GM19240 (cell line): ENCODE results near the gene MAGOH.
"Not testable (repeated sequence)": the region's sequence is repeated elsewhere in the genome, so short reads cannot be mapped to it uniquely, and the experiment has no call there.

Source experiments
- DNase-seq: peaks from one replicate; pipeline ENCODE4 v3.0.0; 2011; ENCODE audit warnings: low spot score; ENCODE audit not compliant: insufficient read length

MAGOH gene

DNA sequence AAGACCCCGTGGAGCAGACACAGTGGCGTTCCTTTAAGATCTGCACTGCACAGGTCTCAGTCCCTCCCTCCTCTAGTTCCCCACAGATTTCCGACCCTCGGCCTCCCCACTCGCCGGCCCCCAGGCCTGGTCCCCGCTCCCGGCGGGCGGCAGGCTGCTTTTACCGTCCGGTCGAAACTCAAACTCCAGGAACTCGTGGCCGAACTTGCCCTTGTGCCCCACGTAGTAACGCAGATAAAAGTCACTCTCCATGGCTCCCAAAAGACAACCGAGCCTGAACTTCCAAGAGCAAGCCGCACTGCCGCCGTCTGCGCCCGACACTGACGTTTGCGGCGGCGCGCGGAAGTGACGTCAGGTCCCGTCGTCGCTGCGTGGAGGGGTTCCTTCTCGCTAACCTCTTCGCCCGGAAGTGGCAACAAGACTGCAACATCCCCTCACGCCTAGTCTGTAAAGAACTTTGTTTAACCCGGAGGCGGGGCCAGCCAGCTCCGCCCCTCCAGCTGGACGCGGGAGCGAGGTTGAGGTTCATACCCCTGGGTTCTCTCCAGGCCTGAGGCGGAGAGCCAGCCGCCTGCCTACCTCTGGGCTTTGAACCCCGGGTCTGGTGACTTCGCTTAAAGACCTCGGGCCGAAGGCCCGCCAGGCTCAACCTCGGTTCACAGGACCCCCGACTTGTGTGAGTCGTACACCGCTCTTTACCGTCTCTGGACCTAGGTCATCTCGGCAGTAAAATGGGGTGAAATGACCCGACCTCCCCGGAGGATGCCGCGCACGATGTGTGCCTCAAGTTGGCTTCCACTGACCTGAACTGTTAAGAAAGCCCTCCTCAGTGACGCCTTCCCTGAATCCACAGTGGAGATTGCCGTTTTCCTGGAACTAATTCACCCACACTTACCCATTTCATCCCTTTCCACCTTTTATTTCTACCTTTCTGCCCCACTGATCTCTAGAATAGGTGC lies at the start of gene MAGOH:
Gene MAGOH, minus strand, starts transcription at position 322 of the 959 bp plus-strand sequence. Its CDS starts 70 bp downstream, at position 252.
- peak; percentile 89 for DNase-seq

DNA sequence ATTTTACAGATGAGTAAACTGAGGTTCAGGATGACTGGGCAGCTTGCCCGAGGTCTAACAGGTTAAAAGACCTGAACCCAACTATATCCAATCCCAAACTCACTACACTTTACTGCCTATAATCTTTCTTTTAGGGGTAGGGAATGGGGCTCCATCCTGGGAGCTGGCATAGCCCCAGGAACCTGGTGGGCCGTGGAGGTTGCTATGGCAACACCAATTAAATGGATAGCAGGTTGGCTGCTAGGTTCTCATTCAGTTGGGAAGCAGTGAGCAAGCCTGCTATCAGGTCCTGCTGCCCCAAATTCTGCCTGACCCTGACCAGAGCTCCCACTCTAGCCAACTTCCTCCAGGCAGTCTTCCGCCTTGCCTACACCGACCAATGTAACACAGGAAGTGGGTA lies 48.6 kb upstream of the MAGOH start:
- no peak for DNase-seq

DNA sequence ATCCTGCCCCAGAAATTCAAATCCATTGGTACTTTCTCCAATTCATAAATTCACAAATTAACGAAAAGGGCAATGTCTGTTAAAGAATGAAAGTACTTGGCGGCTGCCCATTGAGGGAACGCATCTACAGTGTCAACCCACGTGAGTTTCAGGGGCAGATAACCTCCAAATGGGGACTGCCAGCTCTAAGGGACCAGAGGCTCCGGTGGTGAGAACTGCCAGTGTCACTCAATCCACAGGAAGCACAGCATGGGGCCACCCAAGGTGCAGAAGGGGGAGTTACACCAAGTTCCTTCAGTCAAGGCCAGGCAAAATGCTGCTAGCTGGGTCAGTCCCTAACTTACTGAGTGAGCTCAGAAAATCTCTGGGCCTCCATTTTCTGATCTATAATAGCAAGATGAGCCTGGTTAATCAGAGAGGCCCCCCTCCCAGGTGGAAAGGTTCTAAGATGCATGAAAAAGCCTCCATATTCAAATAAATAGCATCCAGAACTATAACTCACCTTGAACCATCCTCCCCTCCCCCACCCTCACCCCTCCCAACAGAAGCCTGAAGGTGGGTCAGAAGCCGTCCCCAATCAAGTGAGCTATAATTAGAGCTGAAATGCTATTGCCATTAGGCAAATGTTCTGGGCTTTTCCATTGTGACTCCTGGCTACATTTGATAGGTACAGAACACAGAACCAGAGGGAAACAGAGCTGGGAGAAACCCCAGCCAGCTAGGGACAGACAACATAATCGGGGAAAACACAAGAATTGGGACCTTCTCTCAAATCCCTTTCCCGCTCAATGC lies 47.8 kb upstream of the MAGOH start:
- DNase-seq, result no peak

DNA sequence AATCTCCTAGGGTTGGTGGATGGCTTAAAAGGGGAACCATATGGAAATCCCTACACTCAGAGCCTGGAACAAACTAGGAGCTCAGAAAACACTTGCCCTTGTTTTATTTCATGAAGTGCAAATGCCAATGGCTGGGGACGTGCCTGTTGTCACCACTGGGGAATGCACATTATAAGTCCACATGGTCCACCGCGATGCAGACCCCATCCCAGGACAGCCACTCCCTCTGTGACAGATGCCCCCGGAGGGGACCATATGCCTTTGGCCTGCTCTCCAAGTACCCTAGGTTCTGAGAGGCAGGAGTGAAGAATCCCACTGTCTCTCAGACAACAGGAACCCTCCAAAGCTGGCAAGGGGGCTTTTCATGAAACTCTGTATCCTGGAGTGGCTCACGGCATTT lies 47.2 kb upstream of the MAGOH start:
- no peak for DNase-seq

DNA sequence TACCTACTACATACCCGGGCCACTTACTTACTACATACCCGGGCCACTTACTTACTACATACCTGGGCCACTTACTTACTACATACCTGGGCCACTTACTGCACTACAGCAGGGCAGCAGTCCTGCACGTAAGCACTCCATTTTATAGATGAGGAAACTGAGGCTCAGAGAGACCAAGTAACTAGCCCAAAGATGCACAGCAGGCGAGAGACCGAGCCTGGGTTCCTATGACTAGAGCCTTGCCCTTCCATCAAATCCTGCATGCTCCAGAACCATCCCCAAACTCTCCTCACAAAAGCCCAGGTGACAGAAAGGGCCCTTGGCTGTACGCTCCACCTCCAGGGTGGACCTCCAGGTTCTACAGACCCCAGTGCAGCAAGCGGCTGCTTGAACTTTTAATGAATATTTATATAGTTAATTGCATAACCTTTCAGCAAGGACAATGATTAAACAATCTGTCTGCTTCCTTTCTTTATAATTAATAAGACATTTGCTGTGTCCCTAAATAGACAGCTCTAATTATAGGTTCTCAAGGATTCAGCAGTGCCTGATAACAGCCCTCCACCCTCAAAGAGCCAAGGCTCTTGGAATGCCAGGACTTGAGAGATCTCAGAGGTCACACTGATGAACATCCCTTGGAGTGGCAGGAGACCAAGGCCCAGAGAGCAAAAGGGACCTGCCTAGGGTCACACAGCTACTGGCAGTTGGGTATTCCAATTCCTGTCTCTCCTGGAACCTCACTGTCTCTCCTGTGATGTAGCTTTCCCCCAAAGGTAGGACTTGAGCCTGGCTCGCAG lies 46.1 kb upstream of the MAGOH start:
- no peak for DNase-seq

DNA sequence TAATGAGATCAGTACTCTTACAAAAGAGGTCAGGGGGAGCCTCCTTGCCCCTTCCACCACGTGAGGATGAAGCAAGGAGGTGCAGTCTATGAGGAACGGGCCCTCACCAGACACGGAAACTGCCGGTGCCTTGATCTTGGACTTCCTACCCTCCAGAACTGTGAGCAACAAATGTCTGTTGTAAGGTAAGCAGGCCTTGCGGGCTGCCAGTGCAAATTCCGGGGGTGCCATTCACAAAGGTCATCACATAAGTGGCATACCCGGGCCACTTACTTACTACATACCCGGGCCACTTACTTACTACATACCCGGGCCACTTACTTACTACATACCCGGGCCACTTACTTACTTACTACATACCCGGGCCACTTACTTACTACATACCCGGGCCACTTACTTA lies 44.8 kb upstream of the MAGOH start:
- DNase-seq, result not testable (repeated sequence)

DNA sequence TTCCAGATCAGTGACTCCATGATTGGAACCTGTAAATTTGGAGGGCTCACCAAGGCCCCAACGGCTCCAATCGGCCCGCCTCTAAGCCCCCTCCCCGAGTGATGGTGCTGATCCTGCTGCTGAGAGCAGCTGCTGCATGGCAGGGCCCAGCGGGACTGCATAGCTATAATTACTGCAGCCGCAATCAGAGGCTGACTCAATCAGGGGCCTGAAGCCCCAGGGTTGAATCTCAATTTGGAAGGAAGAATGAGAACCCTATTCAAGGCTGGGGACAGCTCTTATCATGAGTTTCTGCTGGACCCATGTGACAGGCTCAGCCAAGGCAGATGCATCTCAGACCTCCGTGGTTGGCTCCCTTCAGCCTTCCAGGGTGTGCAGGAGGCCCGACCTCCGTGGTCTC lies 42.8 kb upstream of the MAGOH start:
- no peak for DNase-seq

DNA sequence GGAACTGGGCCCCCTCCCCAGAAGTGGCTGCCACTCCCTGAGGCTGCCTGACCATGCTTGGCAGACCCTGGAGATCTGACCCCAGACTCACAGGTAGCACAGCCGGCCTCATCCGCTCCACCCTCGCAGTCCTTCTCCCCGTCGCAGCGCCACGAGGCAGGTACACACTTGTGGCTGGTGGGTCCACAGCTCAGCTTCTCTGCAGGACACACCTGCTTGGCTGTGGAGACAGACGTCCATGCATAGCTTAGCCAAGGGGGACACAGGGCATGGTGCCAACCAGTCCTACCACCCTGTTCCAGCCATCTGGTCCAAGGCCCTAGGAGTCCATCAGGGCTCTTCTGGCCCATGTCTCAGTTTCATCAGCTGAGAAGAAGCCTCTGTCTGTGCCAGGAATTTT lies 42.2 kb upstream of the MAGOH start:
- DNase-seq, result no peak

DNA sequence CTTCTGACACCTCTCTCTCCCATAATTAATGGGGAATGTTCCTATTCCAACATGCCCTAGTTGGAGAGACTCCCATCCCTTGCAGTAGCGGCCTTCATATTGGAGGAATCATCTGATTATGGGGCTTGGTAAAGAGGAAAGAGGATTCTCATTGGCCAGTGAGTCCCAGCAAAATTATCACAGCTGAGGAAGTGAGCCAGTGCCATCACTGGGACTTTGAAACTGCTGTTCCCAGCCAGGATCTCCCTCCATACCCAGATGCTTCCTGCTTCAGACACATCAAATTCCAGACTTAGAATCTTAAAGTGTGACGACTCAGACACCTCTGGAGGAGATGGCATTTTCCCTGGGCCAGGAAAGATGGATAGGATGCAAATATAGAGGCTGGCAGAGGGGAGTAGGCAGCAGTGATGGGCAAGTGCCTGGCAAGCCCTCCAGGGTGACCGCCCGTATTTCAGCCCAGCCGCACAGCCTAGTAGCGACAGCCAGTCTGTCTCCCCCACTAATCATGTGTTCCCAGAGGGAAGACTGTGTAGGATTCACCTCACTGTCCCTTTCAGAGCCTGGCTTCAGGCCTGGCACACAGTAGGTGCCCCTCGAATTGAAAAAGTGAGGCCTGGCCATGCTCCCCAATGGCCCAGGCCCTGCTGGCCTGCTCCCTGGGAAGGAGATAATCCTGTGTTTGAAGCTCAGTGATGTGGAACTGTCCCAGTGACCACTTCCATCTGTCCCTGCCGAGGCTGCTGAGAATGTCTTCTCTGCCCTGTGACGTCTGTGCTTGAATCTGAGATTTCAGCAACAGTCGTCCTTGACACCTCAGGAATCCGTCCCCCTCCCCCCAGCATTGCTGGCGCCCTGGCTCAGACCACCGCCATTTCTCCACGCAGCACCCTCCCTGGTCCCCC lies 41.2 kb upstream of the MAGOH start:
- no peak for DNase-seq

DNA sequence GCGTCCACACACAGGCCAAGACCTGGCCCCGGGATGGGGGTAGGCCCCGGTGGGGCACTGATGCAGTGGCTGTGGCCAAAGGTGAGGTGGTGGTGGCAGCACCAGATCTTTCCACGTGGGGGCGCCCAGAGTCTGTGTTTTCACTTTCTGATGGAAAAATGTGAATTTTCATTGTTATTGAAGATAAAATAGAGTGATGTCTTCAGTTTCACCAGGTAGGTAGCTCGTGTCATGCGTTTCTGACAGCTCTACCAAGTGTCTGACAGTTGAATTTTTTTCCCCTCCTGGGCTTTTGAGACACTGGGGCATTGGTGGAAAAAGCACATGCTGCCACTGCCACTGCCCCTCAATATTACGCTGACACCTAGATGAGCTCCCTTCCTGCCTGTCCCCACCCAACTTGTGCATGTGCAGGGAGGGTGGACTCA lies 40.0 kb upstream of the MAGOH start:
- DNase-seq, result peak; percentile 87

DNA sequence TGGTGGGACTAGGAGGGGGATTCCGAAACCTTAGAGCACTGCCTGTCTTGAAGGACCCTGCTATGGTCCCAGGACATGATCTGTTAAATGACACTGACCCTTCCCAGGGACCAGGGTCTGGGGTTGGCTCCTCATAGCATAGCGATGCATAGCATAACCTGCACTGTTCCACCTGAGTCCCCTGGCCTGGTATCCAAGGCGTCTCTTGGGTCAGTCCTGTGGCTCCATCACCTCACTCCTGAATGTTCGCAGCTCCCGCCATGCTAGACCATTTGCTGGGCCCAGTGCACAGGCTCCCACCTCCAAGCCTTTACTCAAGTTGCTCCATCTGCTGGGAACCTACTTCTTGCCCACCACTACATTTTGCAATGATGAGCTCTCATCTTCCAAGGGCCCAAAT lies 39.0 kb upstream of the MAGOH start:
- no peak for DNase-seq

DNA sequence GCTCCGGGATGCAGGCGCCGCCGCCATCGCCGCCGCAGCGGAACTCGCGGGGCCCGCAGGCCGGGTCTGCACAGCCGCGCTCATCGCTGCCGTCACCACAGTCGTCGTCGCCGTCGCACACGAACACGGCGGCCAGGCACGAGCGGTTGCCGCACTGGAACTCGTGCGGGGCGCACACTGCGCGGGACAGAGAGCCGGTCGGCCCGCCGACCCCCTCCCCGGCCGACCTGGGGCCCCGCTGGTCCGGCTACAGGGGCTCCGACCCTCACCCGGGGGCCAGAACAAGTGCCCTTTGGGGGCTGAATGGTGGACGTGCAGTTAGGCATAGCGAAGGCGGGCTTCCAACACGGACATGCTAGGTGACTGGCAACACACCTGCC lies 38.6 kb upstream of the MAGOH start:
- DNase-seq, result no peak

DNA sequence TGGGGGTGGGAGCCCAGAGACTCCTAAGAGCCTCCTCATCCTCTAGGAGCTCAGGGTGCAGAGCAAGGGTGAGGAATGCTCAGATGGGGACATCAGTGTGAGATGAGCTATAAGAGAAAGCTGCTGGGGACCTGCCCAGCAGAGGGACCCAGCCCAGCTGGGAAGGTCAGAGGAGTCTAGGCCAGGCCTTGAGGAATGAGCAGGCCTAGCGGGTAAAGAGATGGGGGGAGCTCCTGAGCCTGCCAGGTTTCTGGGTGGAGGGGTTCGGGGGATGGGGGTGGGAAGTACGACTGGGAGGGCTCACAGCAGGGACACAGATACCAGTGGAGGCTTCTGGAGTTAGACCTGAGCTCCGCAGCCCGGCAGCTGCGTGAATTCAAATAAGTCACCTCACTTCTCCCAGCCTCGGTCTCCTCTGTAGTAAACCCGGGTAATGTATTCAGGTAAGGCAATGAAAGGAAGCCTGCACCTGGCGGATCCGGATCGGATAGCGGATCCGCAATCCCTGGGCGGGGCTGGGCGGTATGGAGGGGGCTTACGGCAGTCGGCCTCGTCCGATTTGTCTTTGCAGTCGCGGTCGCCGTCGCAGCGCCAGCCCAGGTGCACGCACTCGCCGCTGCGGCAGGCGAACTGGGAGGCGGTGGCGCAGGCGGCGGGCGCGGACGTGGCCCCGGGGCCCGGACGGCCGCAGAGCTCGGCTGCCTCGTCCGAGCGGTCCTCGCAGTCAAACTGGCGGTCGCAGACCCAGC lies 38.0 kb upstream of the MAGOH start:
- no peak for DNase-seq

DNA sequence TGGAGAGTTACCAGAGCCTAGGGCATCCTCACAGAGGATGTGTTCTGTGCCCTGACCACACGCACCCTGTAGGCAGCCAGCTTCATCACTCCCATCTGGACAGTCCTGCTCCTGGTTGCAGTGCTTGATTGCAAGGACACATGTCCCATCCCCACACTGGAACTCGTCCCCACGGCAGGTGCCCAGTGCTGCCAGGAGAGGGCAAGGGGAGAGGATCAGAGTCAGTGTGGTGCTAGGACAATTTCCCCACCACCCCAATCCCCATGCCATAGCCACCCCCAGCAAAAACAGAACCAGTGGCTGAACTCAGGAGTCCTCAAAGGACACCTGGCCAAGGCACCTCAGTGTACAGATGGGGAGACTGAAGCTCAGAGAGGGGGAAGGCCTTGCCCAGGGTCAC lies 37.2 kb upstream of the MAGOH start:
- no peak for DNase-seq

DNA sequence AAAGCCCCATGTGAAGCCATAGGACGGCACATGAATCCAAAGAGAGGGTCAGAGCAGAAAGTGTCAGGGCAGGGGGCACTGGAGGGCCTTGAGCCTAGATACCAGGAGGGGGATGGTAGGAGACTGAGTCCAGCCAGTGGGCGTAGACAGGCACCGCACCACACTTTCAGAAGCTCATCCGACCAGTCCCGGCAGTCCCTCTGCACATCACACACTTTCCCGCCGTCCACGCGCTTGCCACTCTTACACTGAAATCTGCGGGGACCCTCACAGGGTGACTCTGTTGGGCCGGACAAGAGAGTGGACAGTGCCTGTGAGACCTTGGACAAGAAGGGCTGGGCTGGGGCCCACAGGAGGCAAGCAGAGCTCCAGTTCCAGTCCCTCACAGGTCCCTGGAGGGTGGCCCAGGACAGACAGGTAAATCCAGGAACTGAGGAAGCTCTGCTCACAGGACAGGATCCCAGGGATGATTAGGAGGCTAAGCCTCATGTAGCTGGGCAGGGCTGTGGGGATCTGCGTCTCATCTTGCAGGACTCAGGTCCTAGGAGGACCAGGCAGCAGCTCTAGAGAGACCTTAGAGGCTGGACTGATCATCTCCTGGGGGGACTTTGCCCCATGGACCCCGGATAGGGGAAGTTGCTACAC lies 36.3 kb upstream of the MAGOH start:
- DNase-seq, result no peak

DNA sequence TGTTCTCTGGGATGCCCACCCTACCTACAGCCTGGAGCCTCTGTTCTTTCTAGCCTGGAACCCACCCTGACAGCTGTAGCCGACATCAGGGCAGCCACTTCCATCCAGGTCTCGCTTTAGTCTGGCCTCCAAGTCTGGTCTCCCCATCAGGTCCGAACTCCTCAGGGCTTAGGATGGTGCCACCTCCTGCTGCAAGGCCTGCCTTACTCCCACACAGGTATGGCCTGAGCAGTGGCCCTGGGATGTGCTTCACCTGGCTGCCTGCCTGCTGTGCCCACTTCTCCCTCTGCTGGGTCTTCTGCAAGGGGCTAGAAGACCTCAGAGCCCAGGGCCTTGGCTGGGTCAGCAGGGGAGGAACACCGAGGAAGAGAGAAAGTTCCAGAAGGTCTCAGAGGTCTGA lies 35.7 kb upstream of the MAGOH start:
- no peak for DNase-seq

DNA sequence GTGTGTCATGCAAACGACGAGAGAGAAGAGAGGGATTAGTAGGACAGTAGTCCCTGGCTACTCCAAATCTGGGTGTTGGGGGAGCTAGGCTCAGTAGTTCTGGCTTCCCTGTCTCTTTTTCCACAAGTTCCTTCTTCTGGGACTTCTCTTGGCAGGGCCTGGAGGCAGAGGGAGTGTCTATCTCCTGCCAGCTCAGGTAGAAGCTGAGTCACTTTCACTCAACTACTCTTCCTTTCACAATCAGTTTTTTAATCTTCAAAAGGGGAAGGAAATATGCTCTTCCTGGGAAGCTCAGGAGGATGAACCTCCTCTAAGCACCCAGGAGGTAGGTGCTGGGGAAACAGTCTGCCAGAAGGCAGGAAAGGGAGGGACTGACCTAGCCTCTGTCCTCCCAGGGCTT lies 35.2 kb upstream of the MAGOH start:
- DNase-seq, result no peak

DNA sequence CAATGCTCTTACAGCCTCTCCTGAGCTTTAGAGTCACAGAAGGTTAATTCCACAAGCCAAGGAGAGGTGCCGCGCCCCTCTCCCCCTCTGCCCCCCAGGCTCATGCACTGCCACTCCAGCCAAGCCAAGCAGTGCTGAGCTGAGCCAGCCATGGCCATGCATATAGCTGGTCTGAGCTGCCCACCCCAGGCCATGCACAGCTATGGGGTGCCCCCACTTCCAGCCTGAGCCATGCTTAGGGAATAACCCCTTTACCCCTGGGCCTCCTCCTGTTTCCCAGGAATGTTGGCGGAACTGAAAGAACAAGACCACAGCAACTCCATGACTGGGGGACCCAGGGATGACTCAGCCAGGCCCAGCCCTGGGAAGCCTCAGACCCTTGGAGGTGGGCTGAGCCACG lies 34.0 kb upstream of the MAGOH start:
- DNase-seq, result no peak

DNA sequence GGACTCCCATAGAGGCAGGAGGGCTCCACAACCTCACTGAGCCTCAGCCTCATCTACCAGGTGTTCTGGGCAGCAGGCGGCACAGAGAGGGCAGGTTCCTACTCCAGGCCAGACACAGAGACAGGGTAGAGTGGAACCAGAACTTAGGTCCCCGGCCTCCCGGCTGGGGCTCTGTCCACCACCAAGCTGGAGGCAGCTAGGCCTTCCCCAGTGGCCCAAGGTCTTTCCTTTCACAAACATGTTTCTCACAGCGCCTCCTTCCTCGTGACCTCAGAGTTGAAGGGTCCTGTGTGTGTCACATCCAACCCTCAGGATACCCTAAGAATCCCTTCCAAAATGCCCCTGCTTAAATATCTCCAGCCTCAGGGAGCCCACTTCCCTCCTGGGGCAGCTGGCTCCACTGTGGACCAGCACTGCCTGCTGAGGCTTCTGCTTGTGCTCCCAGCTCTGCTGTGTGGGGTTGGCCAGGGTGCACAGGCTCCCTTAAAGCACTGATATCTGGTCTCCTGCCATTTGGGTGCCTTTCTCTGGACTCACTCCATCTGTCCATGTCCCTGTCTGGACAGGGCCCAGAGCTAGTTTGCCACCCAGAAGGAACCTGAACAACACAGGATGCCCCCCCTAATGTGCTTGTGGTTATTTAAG lies 33.2 kb upstream of the MAGOH start:
- no peak for DNase-seq
